ENCODE measurements around the gene KIF19. TPM values are rescaled to one million over a fixed set of nuclear protein-coding genes. Genes with fewer than 3 reads are reported as not detected.
A peak's percentile ranks its signal among the peaks of the same experiment; 100 is the strongest.

Gene KIF19
- total RNA-seq, 1 donor from 2014 or later: 0.30 TPM

DNA sequence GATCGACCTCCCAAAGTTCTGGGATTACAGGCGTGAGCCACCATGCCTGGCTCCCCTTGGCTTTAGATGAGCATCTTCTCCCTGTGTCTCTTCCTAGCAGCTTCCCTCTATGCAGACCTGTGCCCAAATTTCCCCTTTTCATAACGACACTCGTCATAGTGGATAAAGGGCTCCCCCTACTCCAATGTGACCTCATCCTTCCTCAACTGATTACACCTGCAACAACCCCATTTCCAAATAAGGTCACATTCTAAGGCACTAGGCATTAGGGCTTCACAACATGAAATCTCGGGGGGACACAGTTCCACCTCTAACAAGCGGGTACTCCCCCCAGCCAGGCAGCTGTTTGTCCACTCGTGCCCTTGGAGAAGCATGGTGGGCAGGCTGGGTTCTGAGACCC is 10.3 kb downstream of the KIF19 start:
- ATAC-seq (no peak), DNase-seq (no peak)
- intact Hi-C loops (cut with micrococcal nuclease): no loop called here

DNA sequence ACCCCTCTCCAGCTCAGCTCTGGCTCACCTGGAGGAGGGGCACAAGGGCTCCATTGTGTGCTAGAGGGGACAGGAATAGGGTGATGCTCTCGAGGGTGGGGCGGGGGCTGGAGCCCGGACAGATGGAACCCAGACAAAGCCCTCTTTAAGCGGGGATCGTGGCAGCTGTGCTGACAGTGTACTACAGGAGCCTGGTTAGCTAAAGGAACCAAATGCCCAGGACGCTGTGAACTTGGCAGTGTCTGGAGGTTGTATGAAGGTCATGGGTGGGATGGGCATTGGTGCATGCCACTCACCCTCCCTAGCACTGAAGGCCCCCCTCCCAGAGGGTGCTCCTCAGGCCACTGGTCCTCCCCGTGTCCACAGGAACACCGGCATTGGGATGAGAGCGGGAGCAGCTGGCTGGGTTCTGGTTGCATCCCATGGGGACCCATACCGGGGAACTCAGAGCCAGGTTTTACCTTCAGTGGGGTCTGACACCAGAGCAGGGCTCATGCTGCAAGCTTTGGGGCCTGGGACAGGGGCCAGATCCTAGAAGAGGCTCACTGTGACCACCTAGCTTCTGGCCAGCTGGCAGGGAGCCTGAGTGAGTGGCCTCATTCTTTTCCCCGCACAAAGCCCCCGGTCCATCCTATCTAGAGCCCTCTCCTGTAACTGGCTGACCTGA is 11.9 kb downstream of the KIF19 start:
- no peak for DNase-seq
- intact Hi-C loops (cut with micrococcal nuclease): no loop called here
- ATAC-seq: no peak

DNA sequence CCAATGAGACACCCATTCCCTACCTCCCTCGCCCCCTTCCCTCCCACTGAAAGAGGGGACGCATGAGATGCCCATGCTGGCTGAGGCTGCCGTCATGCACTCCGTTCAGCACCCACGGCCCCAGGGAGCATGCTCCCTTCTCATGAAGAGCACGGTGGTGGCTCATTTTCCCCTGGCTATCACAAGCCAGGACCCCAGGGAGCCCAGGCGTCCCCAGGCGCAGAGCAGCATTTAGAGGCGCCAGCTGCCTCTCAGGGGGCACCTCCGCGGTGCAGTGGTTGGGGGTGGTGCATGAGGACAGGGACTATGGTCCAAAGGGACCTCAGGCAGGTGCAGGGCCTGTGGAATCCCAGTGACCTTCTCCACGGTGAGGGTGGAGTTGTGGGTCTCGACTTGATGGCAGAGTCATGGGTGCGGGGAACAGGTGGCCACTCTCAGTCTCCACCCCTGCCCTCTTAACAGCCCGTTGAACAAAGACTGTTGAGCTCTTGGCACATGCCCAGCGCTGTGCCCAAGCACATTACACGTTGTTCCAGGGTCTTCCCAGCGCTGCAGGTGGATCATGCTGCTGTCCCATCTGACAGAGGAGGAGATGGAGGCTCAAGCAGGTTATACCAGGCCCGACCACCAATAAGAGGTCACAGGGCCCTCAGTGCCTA is 13.6 kb downstream of the KIF19 start:
- ATAC-seq: no peak
- DNase-seq: no peak
- intact Hi-C loops (cut with micrococcal nuclease): no loop called here

DNA sequence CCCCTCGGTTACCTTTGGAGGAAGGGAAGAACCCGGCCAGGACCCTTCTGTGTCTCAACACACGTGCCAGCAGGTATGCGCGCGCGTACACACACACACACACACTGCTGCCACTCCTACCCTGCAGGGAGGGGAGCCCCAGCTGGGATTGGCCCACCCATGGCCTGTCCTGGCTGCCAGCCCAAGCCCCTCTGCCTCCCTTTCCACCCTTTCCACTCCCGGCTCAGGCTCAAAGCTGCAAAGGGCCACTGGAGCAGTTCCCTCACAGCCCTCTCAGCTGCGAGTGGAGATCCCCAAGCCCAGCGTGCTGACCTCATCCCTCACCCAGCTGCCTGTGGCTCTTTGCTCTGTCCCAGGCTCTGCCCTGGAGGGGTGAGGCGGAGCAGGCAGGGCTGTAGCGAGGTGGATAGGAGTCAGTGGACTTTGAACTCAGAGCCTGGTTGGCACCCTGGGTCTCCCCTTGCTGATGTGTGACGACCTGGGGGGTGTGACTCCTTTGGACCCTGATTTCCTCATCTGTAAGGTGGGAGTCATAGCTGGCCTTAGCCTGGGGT is 14.5 kb downstream of the KIF19 start:
- DNase-seq (no peak), ATAC-seq (no peak)
- intact Hi-C loops (cut with micrococcal nuclease): no loop called here

DNA sequence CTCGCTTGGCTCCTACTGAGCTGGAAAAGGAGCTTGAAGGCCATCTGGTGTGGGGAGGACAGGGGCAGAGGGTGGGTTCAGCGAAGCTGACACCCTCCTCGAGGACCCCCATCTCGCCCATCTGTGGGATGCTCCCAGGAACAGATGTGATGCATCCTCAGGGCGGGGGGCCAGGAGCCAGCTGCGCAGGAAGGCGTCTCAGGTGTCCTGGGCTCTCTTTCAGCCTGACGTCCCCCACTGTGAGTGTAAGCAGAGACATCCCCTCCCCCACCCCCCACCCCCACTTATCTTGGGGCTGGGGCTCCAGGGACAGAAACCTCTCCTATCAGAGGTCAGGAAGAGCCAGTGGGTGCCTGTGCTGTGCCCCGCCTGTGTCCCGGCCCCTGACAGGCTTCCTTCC is 16.2 kb downstream of the KIF19 start:
- intact Hi-C loops (cut with micrococcal nuclease): no loop called here
- ATAC-seq (no peak), DNase-seq (no peak)

DNA sequence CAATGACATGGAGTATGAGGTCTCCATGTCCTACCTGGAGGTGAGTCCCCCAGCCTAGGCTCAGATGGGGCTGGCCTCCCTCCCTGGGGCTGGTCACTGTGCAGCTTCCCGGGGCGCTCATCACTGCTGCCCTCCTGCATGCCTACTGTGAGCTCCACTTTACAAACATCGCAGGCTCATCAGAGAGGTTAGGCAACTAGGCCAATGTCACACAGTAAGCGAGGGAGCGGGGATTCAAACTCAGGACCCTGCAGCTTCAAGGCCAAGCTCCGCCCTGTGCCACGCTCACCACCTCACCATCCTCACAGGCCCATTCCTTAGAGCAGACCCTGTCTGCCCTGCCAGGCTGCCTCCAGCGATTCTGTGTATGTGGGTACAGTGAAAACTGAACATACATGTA is 17.1 kb downstream of the KIF19 start:
- ATAC-seq (no peak), DNase-seq (no peak)

DNA sequence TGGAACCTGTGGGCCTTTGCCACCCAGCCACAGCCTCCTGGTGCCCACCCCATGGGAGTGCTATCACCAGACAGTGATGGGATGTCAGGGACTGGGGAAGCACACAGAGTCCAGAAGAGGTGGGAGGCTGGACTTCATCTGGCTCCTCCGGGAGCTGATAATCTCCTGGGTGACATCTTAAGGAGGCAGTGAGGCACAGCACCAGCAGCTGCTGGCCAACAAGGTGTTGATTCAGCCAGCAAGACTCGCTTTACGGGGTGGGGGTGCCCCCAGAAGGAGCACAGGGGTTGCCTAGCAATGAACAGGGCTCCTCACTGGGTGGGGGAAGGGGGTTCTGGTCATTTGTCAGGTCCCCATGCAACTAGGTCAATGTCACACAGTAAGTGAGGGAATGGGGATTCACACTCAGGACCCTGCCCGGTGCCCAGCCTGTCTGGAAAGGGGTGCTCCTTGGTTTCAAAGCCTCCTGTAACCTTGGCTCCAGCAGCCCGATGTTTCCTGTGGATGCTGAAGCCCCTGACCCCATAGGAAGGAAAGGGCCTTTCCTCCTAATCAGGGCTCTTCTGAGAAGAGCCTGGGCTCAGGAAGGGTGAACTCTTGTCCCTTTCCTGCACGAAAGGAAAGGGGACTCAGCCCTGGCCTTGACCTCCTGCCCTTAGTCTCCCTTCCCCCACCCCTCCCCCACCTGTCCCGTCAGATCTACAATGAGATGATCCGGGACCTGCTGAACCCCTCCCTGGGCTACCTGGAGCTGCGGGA is 17.7 kb downstream of the KIF19 start:
- intact Hi-C loops (cut with micrococcal nuclease): no loop called here
- DNase-seq: no peak

More for the DNA sequence above, 17.1 kb downstream of the KIF19 start:
- intact Hi-C loops (cut with micrococcal nuclease): no loop called here

DNA sequence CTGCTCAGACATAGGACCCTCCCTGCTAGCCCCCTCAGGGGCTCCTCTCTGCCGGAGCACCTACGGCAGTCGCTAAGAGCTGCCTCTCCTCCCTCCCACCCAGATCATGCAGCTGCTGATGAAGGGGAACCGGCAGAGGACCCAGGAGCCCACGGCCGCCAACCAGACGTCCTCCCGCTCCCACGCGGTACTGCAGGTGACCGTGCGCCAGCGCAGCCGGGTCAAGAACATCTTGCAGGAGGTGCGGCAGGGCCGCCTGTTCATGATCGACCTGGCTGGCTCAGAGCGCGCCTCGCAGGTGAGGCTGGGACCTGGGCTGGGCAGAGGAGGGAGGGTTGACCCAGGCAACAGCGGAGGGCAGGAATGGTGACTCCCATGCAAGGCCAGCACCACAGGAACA is 18.6 kb downstream of the KIF19 start:
- no peak for ATAC-seq
- DNase-seq: no peak
- intact Hi-C loops (cut with micrococcal nuclease): no loop called here

More for the DNA sequence above, 17.7 kb downstream of the KIF19 start:
- no peak for ATAC-seq

DNA sequence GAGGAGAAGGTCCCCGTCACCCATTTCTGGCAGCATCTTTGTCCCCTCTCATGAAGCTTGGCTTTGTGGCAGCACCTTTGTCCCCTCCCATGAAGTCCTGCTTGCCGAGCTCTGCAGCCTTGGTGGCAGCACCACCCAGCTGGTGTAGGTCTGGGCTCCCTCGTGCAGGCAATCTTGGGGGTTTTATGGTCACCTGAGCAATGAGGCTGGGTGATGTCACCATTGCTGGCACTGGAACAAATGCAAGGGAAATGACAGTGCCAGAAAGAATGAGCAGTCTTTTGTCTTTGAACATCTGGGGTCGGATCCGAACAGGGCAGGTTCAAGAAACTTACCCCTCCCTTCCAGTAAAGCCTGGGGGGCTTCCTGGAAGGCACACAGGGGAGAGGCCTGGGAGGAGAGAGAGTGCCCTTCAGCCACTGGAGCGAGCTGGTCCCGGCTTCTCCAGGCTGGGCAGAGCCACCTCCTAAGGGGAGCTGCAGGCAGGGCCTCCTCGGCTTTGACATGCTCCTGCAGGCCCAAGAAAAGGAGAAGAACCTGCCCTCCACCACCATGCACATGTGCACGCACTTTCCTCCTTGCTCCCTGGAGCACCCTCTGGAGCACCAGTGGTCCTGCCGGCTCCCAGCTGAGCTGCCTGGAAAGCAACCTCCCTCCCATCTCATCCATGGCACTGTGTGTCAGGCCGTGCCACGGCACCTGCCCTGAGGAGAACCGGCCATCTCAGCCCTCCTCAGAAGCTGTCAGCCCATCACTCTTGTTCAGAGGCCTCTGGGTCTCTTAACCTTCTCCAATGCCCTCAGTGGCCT is 19.6 kb downstream of the KIF19 start:
- intact Hi-C loops (cut with micrococcal nuclease): no loop called here
- DNase-seq (no peak), ATAC-seq (no peak)

DNA sequence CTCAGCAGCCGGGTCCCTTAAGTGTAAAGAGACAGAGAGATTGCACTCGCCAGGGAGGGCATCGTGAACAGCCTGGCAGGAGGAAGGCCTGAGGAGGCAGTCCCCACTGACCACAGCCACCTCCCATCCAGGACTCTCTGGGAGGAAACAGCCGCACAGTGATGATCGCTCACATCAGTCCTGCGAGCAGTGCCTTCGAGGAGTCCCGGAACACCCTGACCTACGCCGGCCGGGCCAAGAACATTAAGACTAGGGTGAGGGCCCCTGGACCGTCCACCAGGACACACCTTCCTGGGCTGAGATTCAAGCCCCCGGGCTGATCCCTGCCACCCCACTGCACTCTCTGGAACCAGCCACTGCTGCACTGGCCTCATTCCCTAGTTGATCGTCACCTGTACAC is 21.6 kb downstream of the KIF19 start:
- no peak for DNase-seq
- no peak for ATAC-seq
- intact Hi-C loops (cut with micrococcal nuclease): no loop called here

DNA sequence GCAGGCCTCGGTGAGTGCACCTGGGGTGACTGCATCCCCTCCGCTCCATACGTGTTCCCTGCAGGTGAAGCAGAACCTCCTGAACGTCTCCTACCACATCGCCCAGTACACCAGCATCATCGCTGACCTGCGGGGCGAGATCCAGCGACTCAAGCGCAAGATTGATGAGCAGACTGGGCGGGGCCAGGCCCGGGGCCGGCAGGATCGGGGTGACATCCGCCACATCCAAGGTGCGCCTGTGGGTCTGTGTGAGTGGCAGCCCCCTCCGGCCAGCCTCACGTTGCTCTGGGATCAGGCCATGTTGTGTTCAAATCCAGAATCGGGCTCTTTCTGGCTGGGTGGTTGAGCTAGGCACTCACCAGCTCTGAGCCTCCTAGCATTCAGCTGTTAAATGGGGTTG is 23.1 kb downstream of the KIF19 start:
- intact Hi-C loops (cut with micrococcal nuclease): no loop called here
- no peak for ATAC-seq
- DNase-seq: no peak

DNA sequence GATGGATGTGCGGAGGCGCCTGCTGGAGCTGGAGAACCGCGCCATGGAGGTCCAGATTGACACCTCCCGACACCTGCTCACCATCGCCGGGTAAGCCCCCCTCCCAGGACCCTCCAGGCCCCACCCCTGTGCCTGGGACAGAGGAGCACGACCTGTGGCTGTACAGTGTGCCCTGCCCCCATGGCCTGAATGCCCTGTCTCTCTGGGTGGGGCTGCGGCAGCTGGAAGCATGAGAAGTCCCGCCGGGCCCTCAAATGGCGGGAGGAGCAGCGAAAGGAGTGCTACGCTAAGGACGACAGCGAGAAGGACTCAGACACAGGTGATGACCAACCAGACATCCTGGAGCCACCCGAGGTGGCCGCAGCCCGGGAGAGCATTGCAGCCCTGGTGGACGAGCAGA is 24.5 kb downstream of the KIF19 start:
- intact Hi-C loops (cut with micrococcal nuclease): loop anchor here (10.0 kb wide), 1 partner anchor 46 kb away; no protein-coding TSS in a partner anchor
- ATAC-seq: no peak
- DNase-seq: no peak

DNA sequence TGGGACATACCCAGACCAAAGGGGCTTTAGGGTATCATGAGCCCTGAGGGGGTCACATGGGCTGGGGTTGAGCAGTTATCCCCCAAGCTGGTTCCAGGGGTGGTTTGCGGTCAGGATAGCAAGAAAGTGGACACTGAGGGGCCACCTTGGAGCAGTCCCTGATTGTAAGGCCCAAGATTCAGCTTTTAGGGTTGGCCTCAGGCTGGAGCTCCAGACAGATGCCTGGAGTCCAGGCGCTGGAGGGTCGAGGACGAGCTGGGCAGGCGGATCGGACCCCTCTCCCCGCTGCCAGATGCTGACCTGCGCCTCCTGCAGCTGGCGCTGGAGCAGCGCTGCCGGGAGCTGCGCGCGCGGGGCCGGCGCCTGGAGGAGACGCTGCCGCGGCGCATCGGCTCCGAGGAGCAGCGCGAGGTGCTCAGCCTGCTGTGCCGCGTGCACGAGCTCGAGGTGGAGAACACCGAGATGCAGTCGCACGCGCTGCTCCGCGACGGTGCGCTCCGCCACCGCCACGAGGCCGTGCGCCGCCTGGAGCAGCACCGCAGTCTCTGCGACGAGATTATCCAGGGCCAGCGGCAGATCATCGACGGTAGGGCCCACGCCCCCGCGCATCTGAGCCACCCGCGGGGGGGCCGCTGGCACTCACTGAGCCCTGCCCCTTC is 25.7 kb downstream of the KIF19 start:
- no peak for DNase-seq
- intact Hi-C loops (cut with micrococcal nuclease): loop anchor here (10.0 kb wide), 1 partner anchor 47 kb away; no protein-coding TSS in a partner anchor
- no peak for ATAC-seq

DNA sequence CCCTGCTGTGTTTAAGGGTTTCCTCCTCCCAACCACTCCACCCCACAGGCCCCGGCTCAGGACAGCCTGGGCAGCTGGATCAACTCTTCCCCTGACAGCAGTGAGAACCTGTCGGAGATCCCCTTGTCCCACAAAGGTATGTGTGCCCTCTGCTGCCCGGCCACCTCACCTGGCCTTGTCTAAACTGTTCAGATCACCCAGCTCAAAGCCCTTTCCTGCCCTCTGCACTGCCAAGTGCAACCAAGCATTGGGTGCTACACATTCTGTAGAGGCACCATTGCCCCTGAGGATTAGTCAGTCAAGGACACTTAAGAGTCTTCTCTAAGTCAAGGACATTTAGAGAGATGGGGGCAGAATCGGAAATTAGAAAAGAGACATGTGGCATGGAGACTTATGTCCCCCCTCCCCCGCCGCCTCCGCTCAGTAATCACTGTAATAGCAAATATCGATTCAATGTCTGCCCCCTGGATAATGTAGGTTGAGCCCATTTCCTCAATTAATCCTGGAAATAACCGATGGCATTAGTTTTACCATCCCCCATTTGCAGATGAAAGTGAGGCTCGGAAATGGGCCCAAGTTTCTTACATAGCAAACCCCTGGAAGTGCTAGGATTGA is 27.5 kb downstream of the KIF19 start:
- intact Hi-C loops (cut with micrococcal nuclease): loop anchor here (10.0 kb wide), 1 partner anchor 49 kb away; no protein-coding TSS in a partner anchor
- ATAC-seq (no peak), DNase-seq (no peak)

DNA sequence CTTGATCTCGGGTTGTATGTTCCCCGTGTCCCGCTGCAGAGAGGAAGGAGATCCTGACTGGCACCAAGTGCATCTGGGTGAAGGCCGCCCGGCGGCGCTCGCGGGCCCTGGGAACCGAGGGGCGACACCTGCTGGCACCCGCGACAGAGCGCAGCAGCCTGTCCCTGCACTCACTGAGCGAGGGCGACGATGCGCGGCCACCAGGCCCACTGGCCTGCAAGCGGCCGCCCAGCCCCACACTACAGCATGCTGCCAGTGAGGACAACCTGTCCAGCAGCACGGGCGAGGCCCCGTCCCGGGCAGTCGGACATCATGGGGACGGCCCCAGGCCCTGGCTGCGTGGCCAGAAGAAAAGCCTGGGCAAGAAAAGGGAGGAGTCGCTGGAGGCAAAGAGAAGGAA is 28.1 kb downstream of the KIF19 start:
- ATAC-seq (peak; percentile 70), DNase-seq (peak; percentile 71)
- intact Hi-C loops (cut with micrococcal nuclease): loop anchor here (10.0 kb wide), 1 partner anchor 49 kb away; no protein-coding TSS in a partner anchor

DNA sequence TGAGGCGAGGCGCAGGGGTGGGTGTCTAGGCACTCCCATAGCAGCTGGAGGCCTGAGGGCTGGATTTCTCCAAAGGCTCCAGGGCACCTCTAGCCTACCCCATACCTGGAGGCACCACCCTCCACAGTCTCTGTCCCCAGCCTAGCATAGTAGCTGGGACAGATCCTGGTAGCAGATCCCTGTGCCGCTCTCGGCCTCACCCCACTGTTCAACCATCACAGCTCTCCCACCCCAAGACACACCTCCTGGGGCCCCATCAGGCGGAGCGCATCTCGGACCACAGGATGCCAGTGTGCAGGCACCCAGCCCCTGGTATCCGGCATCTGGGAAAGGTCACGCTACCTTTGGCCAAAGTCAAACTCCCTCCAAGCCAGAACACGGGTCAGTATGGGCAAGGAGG is 28.5 kb downstream of the KIF19 start:
- ATAC-seq (no peak), DNase-seq (no peak)
- intact Hi-C loops (cut with micrococcal nuclease): loop anchor here (10.0 kb wide), 1 partner anchor 50 kb away; no protein-coding TSS in a partner anchor

DNA sequence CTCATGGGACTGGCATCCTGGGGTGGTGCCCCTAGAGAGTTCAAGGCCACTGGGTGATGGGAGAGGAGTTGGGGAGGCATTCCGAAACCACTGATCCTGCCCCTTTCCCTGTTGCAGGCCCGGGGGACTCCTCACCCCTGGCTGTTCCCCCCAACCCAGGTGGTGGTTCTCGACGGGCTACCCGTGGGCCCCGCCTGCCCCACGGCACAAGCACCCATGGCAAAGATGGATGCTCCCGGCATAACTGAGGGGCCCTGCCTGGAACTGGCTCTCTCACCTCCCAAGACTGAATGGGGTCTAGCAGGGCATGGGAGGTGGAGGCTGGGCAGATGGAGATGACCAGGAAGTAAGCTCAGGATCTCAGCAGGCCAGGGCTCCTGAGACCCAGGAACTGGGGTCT is 29.0 kb downstream of the KIF19 start:
- DNase-seq (no peak), ATAC-seq (no peak)
- intact Hi-C loops (cut with micrococcal nuclease): loop anchor here (10.0 kb wide), 1 partner anchor 50 kb away; no protein-coding TSS in a partner anchor

All from left ventricle myocardium superior (tissue), 1 donor.